ENCODE measurements around the gene LINC01488.

The LINC01488 gene

DNA sequence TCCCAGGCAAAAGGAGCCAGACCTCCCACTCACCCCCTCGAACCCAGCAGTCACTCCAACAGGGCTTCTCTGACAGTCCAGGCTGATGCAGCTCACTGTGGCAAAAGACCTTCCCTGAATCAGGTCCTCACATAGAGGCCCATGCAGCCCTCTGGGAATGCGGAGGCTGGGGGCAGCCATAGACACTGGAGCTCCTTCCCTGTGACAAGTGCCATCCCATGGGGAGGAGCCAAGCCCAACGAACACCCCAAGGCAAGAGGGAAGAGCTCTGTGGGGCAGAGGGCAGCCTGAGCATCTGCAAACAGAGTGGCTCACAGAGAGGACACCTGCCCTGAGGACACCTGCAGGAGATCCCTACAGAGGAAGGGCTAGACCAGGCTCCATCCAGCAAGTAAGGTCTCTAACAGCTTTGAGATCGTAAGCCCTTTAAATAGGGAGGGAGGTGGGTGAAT, at the start of gene LINC01488:
Gene LINC01488, plus strand, starts transcription at position 271 of the 452 bp plus-strand sequence.
- DNase-seq (ENCODE audit: low read depth, low spot score), result no peak

DNA sequence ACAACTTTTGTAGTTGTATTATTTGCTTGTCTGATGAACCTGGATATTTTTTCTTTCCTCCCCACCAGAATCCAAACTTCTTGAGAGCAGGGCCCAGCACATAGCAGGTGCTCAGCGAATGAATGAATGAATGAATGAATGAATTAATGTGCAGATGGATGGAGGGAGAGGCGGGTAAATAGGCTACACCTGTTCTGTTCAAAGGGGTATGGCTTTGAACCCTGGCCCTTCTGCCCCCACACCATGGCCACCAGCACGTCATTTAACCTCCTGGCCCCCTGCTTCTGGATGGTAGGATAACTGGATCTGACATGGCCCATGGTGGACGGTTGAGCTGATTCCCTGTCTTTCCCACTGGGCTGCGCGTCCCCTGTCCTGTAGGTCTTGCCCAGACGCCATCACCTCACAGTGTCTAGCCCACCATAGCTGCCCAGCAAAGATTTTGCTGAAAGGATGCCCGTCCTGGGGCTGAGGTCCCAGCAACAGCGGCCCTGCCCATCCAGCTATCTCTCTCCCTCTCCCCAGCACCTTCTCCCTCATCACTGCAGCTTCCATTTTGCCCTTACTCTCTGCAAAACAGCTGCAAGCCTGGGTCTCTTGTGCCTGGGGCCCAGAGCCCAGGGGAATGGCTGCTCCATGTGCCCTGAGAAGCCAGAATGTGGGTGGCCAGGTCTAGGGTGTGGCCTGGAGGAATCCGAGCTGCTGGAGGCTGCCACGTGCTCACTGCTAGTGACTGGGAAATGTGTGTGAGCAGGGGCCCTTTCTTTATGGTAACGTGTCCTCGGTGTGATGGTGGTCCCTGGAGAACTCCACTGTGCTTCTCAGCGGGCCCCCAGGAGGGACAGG, 49.3 kb upstream of the LINC01488 start:
- DNase-seq (ENCODE audit: low read depth, low spot score), result no peak

DNA sequence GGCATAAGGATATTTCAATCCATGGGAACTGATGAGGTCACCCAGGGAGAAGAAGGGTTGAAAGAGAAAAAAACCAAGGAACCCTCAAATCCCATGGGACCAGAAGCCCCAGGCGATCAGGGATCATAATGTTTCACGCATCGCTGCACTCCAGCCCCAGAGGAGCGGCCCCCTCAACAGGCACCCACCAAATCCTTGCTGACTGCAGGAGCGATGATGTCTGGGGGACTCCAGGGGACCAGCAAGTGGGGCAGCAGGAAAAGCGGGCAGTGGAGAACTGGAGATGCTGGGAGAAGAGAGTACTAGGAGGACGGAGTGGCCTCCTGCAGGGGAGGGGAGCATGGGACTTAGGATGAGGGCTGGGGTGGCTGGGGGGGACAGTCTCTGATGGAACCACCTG, 47.7 kb upstream of the LINC01488 start:
- no peak for DNase-seq (ENCODE audit: low read depth, low spot score)

DNA sequence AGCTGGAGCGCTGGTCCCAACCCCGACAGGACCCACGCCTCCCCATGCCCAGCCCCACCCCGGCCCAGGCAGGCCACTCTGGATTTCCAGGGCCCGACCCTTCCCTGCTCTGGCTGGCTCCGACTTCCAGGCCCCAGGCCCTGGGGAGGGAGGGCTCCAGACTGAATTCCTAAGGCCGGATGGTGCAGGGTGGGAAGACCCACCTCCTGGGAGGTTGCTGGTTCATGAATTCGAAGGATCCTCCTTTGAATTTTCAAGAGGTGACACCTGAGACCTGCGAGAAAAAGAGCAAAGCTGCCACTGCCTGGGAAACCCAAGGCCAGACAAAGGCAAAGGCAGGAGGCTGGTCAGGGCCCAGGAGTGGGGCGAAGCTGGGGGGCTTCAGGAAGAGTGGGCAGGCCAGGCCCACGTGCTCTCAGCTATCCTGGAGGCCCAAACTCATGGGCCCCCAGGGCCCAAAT, 47.0 kb upstream of the LINC01488 start:
- no peak for DNase-seq (ENCODE audit: low read depth, low spot score)

DNA sequence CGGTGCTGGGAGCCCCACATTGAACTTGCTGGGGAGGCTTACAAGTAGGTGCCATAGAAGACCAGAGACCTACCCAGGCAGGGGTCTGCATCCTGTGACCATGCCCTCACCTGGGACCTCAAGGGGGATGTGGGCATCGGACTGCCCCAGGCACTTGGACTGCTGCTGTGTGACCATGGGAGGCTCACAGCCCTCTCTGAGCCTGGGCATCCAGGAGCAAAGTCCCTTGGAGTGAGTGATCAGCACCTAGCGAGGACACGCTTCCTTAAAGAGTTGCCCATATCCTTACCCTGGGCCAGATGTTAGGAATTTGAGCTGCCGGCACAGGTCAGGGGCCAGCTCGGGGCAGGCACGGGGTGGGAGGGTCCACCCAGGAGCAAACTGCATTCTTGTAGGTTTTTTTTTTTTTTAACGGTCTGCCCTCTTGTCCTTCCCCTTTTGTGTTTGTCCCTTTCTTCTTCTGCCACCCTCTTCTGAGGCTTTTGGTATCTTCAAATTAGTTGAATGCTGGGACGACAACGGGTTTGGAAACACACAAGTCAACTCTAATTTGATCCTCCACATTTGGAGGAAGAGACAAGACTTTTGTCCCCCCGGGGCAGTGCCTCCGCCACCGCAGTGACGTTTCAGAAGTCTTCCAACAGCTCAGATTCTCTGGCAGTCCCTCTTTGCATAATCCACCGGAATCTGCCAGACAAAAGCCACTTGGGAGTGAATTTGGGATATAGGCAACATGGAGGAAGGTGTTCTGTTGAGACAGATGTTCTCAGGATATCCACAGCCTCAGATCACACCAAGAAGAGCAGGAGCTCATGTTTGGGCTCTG, 46.1 kb upstream of the LINC01488 start:
- DNase-seq (ENCODE audit: low read depth, low spot score), result no peak

DNA sequence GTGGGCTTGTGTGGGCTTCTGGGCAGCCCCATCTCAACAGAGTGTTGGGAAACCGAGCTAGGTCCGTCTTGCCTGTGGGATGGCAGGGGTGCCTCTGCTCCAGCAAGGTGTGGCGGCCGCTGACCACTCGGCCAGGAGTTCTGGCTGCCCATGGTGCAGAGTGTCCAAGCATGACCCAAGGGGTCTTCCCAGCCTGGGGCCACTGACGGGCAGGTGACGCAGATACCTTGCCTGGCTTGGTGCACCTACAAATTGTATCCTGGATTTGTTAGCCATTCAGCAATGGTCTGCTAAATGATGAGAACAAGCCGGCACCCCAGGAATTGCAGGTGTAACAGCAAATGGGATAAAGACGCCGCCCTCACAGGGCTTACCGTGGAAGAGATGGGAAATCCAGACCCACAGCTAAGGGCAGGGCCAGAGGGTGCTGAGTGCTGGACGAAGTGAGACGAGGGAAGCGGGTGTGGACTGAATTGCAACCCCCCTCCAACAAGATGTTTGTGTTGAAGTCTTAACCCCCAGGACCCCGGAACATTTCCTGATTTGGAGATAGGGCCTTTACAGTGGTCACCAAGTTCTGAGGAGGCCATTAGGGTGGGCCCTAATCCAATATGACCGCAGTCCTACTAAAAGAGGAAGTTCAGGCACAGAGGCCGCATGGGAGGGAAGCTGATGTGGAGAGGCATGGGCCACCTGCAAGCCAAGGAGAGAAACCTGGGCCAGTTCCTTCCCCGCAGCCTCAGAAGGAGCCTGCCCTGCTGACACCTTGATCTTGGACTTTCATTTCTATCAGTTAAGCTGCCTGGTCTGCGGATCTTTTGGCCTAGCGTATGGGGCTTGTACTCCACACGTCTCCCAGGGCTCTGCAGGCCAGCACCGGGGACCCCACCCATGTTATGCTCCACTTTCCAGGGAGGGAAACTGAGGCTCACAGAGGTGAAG, 45.2 kb upstream of the LINC01488 start:
- no peak for DNase-seq (ENCODE audit: low read depth, low spot score)

DNA sequence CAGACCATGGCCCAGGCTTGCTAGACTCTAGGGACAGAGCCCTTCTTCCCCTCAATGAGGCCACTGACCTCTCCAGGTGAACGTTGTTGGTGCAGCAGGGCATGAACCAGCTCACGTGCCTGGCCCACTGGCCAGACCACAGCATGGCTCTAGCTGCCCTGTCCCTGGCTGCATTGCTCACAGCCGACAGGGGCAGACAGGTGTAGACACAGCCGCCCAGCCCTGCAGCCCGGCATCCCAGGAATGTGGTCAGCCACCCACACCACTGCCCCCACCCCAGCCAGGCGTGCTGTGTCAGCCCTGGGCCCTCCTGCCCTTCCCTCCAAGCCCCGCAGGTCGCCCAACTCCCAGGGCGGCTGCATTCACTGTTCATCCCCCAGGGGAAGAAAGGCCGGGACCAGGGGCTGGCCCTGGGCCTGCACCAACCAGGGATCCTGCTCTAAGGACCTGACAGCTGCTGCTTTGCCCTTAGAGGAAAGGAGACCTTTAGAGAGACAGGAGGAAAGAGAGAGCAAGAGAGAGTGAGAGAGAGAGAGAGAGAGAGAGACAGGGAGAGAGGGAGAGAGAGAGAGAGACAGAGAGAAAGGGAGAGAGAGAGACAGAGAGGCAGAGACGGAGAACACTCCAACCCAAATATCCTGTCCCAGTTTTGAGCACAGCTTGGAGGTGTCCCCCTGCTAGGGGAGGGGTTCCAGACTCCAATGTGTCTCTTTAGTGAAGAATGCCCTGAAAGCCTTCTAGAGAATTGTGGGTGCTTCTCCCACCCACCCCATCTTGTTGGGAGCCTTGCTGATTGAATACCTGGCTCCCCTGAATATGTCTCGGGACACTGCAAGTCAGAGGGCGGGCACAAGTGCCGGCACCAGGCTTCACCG, 44.2 kb upstream of the LINC01488 start:
- peak; percentile 91 for DNase-seq (ENCODE audit: low read depth, low spot score)

DNA sequence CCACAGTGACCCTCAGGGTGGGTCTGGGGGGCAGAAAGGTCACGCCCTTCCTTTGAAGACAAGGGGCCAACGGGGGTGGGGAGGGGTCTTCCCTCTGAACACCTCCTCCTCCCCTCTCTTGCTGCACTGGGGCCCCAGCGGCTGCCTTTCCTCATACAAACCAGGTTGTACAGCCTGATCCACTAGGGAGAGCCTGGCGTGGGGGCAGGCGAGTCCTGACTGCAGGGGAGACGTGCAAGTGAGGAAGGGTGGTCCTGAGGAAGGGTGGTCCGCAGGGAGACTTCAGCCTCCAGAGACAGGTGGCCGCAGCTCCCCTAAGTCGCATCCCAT, 43.6 kb upstream of the LINC01488 start:
- DNase-seq (ENCODE audit: low read depth, low spot score), result no peak

DNA sequence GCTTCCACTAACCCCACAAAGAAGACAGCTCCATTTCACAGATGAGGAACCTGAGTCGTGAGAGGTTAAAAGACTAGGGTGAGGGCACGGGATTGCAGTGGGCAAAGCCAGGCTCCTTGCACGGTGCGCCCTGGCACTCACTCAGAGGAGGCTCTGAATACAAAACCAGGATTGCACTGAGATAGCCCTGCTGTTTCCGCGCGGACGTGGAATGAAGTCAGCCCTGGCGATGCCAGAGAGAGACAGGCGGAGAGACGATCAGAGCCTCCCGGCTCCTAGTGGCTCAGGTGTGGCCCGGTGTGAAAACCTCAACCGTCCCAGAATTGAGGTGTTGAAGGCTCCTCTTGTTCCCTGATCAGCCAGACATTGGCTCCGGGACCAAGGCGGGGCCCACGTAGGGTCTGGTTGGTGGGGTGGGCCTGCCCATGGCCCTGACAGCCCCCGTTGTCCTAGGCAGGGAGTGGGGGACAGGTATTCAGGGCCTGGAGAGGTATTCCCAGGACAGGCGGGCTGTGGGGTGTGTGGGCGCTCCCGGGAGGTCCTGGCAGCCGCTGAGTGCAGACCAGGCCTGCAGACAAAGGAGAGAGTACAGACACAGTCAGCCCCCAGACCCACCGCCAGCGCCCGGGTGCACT, 43.1 kb upstream of the LINC01488 start:
- DNase-seq (ENCODE audit: low read depth, low spot score), result no peak

DNA sequence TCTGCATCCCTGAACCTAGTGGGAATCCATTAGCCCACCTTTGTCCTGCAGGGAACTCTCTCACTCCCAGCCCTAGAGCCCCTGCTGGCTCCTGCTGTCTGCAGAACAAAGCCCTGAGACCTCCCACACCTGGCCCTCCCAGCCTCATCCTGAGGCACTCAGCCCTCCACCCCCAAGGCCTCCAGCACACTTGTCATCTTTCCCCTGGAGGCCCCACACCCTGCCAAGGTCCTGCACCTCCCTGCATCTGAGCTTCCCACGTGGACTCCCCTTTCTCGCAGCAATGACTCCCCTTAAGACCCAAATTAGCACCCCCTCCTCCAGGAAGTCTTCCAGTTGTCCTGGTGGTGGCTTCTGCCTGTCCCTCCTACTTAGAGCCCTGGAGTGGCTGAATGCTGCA, 42.3 kb upstream of the LINC01488 start:
- no peak for DNase-seq (ENCODE audit: low read depth, low spot score)

DNA sequence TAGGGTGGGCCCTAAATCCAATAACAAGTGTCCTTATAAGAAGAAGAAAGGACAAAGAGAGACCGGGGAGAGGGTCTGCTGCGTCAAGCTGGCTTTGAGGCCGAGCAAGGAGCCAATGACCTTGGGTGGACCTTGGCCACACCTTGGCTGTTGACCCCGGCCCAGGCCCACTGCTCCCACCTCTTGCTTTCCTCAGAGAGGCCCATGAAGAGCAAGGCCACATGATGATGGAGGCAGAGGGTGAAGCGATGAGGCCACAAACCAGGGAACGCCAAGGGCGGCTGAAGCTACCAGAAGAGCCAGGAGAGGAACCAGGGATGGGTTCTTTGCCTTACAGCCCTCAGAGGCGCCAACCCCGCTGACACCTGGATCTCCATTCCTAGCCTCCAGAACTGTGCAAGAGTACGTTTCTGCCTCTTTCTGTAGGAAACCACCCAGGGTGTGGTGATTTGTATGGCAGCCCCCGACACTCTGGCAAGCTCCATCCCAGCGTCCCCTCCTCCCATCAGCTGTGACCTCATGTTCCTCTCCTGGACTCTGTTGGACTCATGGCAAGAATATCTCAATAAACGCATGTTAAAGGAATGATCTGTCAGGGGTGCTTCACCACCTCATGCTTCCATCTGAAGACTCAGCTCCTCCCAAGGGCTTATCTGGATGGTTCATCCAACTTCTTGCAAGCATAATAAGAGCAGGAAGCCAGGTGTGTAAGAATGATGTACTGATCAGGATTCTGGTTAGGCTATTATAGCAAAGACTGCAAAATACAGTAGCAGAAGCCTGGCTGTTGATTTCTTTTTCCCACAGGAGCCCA, 41.6 kb upstream of the LINC01488 start:
- no peak for DNase-seq (ENCODE audit: low read depth, low spot score)

DNA sequence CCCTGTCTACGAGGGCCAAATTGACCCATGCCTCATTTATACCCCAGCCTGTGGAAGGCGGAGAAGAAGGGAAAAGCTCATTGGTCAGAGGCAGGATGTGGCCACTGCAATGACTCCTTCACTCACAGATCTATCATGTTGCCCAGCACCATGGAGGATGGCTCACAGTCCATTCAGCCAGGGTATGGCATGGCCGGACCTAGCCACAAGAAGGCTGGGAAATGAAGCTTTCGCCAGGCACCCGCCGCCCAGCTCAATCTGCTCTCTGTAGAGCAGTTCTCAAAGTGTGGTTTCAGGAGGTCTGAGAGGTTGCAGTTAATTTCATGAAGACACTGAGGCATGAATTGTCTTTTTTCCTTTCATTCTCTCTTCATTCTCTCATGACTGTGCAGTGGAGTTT, 40.6 kb upstream of the LINC01488 start:
- no peak for DNase-seq (ENCODE audit: low read depth, low spot score)

DNA sequence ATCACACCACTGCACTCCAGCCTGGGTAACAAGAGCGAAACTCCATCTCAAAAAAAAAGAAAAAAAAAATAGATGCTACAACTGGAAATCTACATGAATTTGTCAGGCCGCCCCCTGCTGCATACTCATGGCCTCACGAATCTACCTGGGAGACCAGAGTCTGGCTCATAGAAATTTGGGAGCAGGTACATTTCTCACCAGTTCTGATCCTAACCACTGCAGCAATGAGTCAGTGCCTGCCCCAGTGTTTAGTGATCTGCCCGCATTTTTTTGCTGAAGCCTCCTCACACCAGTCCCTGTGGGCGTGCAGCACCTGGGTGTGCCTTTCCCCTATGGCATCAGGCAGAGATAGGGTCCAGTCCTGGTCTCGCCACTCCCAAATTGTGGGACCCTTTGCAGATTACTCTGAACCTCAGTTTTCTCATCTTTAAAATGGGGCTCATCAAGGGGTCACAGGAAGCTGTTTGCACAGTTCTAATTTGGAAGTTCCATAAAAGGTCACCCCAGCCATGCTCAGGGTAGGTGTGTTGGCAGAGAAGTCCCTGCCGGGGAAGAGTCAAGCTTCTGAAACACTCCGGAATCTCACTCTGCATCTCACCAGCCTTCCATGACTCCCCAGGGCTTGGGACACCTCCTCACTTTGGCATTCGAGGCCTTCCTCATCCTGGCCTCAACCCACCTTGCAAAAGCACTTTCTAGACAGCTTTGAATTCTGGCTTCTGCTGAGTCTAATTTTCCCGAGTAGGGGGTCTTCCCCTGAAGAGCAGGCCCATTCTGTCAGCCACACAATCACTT, 39.3 kb upstream of the LINC01488 start:
- no peak for DNase-seq (ENCODE audit: low read depth, low spot score)

DNA sequence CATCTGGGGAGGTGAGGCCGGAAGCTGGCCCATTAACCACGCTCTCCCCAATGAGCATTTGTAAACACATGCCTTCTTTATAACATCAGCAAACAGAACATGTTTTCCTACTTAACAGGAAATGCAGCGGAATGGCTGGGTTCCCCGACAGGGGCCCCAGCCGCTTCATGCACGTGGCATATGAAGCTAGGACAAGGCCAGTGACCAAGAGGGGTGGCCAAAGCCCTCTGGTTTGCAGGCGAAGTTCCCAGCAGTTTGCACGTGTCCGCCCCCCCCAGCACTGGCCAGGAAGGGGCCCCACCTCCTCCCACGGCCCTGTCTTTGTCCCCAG, 38.7 kb upstream of the LINC01488 start:
- peak; percentile 71 for DNase-seq (ENCODE audit: low read depth, low spot score)

DNA sequence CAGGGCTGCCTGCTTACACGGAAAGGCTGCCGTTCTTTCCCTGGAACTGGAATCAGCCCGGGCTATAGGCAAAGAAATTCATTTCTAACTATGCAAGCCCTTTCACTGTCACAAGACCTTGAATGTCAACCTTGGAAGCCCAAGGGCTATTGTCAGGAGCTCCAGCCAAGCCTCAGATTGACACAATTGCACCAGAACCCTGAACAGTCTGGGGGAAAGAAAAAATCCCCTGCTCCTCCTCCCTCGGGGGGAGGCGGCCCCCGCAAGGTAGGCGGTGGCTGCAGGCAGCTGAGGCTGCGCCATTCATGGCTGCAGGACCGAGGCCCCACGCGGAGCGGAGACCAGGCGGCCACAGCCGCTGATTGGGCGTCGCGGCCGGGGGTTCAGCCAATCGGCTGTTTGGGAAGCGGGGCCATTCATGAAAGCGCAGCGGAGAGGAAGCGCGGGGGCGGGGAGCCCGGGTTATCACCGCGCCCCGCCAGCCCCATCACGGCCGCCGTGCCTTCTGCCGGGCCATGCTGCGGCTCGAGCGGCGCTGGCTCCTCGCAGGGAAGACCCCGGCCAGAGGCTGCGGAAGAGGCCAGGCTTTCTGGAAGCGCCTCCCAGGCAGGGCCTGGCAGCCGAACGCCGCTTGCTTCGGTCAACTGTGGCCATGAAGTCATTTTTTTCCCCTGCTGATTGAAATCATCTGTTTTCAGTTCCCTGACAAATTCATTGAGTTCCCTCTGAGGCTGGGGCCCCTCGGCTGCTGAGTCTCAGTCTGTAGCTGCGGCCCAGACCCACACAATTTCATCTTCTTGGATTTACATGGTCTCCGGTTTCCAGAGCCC, 38.1 kb upstream of the LINC01488 start:
- DNase-seq (ENCODE audit: low read depth, low spot score), result peak; percentile 98

DNA sequence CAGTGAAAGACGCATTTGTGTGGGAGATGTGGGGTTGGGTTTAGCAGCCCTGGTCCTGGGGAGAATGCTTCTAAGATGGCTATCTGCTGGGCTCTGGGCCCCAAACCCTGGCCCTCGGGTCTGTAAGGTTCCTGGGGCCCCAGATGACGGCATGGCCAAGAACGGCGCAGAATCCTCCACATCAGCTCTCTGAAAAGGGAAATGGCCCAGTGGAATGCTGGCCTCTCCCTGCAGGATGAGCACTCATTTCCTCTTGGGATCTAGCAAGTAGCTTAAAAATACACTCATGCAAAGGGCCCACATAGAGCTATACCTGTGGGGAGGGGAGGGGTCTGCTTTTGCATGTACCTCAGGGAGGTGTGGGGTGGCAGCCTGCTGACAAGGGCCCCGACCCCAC, 37.5 kb upstream of the LINC01488 start:
- DNase-seq (ENCODE audit: low read depth, low spot score), result no peak

DNA sequence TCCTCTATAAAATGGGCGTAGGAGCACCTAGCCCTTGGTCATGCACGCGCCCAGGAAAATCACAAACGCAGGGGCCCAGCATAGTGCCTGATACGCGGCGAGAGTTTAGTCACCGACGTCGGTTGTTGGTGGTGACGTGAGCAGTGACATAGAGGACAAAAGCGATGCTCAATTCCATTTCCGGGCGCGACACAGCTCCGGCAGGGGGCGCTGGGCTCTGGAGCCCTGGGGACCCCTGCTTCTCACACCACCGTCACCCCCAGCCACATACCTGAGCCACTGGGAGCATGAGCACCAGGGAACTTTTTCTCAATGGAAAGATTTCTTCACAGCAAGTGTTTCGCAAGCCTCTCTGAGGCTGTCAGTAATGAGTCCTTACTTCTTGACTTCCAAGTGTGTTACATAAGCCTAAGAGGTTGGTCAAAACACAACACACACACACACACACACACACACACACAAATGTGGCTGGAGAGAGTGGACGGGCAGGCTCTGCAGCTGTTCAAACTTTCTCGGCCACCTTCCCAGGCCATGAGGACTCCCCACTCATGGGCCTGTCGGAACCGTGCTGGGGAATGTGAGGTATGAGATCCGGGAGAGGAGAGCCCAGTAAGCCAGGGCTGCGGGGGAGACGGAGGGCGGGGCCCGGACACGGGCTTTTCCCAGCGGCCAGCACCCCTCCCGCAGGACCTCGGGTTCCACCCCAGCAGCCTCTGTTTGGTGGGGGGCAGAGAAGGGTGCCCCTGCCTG, 36.9 kb upstream of the LINC01488 start:
- peak; percentile 62 for DNase-seq (ENCODE audit: low read depth, low spot score)
